ENCODE data around the gene MBD5.

DNA sequence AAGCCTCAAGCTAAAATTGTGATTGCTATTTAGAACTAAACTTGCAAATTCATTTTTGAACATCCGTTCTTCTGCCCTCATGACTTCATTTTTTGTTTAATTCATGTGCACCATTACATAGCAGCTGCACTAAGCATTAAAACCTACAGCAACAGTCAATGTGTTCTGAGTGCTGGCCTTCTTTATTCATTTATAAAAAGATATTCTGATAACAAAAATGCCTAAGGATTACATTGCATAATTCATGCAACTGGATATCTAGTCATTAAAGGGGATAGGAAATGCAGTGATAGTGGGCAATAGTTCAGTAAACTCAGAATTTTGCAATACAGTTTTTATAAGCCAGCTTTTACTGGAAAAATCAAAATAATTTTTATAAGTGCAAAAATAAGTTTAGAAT lies 329.3 kb downstream of the MBD5 start:
- TF ChIP-seq CTCF (IDR thresholded peaks at IDR 0.05), result no peak
- no peak for TF ChIP-seq POLR2A (IDR thresholded peaks at IDR 0.05)
